ENCODE results near the gene ARL6IP5. TPM values are rescaled to one million over a fixed set of nuclear protein-coding genes. Genes with fewer than 3 reads are reported as not detected.
A peak's percentile ranks its signal among the peaks of the same experiment; 100 is the strongest.

Gene ARL6IP5
- polyA plus RNA-seq, 3 donors: 69.3 to 458 (median 430) TPM

GRCh38 chr3:69095636-69096035 is 10.9 kb downstream of the ARL6IP5 start:
- peaks cover 0 to 17% of the 10 kb centered on the region in 2 donors for H3K36me3 ChIP-seq (replicated peaks in 1 of 2; ENCODE audit: control insufficient read depth in 1 of 2, insufficient read depth in 2 of 2, low read length in 2 of 2)
- WGBS (ENCODE audit: insufficient coverage): 0% methylated on average over 1 of the region's 5 CpGs
- no peak overlapping the region for H2AFZ ChIP-seq (ENCODE audit: insufficient read depth, low read depth, low read length, poor library complexity, severe bottlenecking)
- peak overlapping the region; percentile 41 to 82 for H3K27ac ChIP-seq (ENCODE audit: low read depth in 1 of 2, low read length in 2 of 2)
- Mint-ChIP-seq H3K27me3 (ENCODE audit: low read depth in 3 of 3) (peaks cover 0 to 3% (median 0%) of the 10 kb centered on the region in 3 donors), H3K4me3 (peak overlapping the region in 1 of 2 donors; percentile 57), H3K9me3 (no peaks in the 10 kb centered on the region), H3K27ac (peak overlapping the region; percentile 84 to 93 (median 91)), H3K4me1 (peaks cover 82% of the 10 kb centered on the region), H3K36me3 (peaks cover 18 to 28% of the 10 kb centered on the region in 2 donors)
- peak overlapping the region in 1 of 3 experiments; percentile 23 for H3K4me3 ChIP-seq (replicated peaks in 1 of 3; ENCODE audit: low read depth in 2 of 3, low read length in 3 of 3)
- TF ChIP-seq, protein P1, sequence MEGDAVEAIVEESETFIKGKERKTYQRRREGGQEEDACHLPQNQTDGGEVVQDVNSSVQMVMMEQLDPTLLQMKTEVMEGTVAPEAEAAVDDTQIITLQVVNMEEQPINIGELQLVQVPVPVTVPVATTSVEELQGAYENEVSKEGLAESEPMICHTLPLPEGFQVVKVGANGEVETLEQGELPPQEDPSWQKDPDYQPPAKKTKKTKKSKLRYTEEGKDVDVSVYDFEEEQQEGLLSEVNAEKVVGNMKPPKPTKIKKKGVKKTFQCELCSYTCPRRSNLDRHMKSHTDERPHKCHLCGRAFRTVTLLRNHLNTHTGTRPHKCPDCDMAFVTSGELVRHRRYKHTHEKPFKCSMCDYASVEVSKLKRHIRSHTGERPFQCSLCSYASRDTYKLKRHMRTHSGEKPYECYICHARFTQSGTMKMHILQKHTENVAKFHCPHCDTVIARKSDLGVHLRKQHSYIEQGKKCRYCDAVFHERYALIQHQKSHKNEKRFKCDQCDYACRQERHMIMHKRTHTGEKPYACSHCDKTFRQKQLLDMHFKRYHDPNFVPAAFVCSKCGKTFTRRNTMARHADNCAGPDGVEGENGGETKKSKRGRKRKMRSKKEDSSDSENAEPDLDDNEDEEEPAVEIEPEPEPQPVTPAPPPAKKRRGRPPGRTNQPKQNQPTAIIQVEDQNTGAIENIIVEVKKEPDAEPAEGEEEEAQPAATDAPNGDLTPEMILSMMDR (IDR thresholded peaks at IDR 0.05): no peak
- DNase-seq: no peak
- intact Hi-C loops (cut with micrococcal nuclease): no loop called here
- H3K27me3 ChIP-seq (ENCODE audit: control insufficient read depth in 2 of 2, insufficient read depth in 2 of 2, low read length in 2 of 2): no peaks in the 10 kb centered on the region
- peaks cover 84% of the 10 kb centered on the region for H4K20me1 ChIP-seq (ENCODE audit: insufficient read depth, low read length)
- H3K4me2 ChIP-seq (replicated peaks; ENCODE audit: extremely low read depth, low read length, poor library complexity, severe bottlenecking): peak overlapping the region; percentile 69
- H3K79me2 ChIP-seq (ENCODE audit: insufficient read depth, low read length): peaks cover 91% of the 10 kb centered on the region
- H3K4me1 ChIP-seq (ENCODE audit: control insufficient read depth in 1 of 2, insufficient read depth in 2 of 2, low read length in 2 of 2): peaks cover 83 to 93% of the 10 kb centered on the region in 2 donors
- no peaks in the 10 kb centered on the region for H3K9me3 ChIP-seq (replicated peaks in 1 of 2; ENCODE audit: control insufficient read depth in 1 of 2, insufficient read depth in 1 of 2, low read length in 2 of 2)
- no peak overlapping the region for H3K9ac ChIP-seq (ENCODE audit: insufficient read depth, low read length, poor library complexity, severe bottlenecking)

GRCh38 chr3:69096299-69096698 is 11.6 kb downstream of the ARL6IP5 start:
- H3K4me2 ChIP-seq (replicated peaks; ENCODE audit: extremely low read depth, low read length, poor library complexity, severe bottlenecking): peak overlapping the region; percentile 43
- peaks cover 16 to 25% of the 10 kb centered on the region in 2 donors for H3K36me3 Mint-ChIP-seq
- no peak for DNase-seq

More at GRCh38 chr3:69096299-69096698, 11.6 kb downstream of the ARL6IP5 start:
- peaks cover 77 to 87% of the 10 kb centered on the region in 2 donors for H3K4me1 ChIP-seq (ENCODE audit: control insufficient read depth in 1 of 2, insufficient read depth in 2 of 2, low read length in 2 of 2)
- Mint-ChIP-seq H3K27ac (peak overlapping the region in 5 of 7 donors; percentile 21 to 92 (median 84)), H3K4me3 (no peak overlapping the region), H3K27me3 (ENCODE audit: low read depth in 3 of 3) (peaks cover 0 to 3% (median 0%) of the 10 kb centered on the region in 3 donors), H3K4me1 (peaks cover 79% of the 10 kb centered on the region), H3K9me3 (no peaks in the 10 kb centered on the region)
- intact Hi-C loops (cut with micrococcal nuclease): no loop called here
- peaks cover 91% of the 10 kb centered on the region for H3K79me2 ChIP-seq (ENCODE audit: insufficient read depth, low read length)
- peak overlapping the region in 1 of 2 donors; percentile 82 for H3K27ac ChIP-seq (ENCODE audit: low read depth in 1 of 2, low read length in 2 of 2)
- H3K27me3 ChIP-seq (ENCODE audit: control insufficient read depth in 2 of 2, insufficient read depth in 2 of 2, low read length in 2 of 2): no peaks in the 10 kb centered on the region
- WGBS (ENCODE audit: insufficient coverage): no CpG with 5 or more reads among the region's 5 CpGs
- no peak overlapping the region for H3K4me3 ChIP-seq (replicated peaks in 1 of 3; ENCODE audit: low read depth in 2 of 3, low read length in 3 of 3)
- H3K36me3 ChIP-seq (replicated peaks in 1 of 2; ENCODE audit: control insufficient read depth in 1 of 2, insufficient read depth in 2 of 2, low read length in 2 of 2): peaks cover 2 to 19% of the 10 kb centered on the region in 2 donors
- no peak overlapping the region for H3K9ac ChIP-seq (ENCODE audit: insufficient read depth, low read length, poor library complexity, severe bottlenecking)
- no peak overlapping the region for H2AFZ ChIP-seq (ENCODE audit: insufficient read depth, low read depth, low read length, poor library complexity, severe bottlenecking)
- TF ChIP-seq, protein P1 (IDR thresholded peaks at IDR 0.05): no peak
- no peaks in the 10 kb centered on the region for H3K9me3 ChIP-seq (replicated peaks in 1 of 2; ENCODE audit: control insufficient read depth in 1 of 2, insufficient read depth in 1 of 2, low read length in 2 of 2)
- peaks cover 84% of the 10 kb centered on the region for H4K20me1 ChIP-seq (ENCODE audit: insufficient read depth, low read length)
